HG02763 (cell line): ENCODE data around the gene SGTA.
A peak's percentile ranks its signal among the peaks of the same experiment; 100 is the strongest.
"Not testable (repeated sequence)": the region's sequence is repeated elsewhere in the genome, so short reads cannot be mapped to it uniquely, and the experiment has no call there.

Source experiments
- ATAC-seq: cut with Tn5 transposase; IDR thresholded peaks from one replicate; pipeline ENCODE4 v1.9.1; 2021; ENCODE audit warnings: mild to moderate bottlenecking, moderate library complexity; ENCODE audit not compliant: unreplicated experiment

SGTA gene, protein sequence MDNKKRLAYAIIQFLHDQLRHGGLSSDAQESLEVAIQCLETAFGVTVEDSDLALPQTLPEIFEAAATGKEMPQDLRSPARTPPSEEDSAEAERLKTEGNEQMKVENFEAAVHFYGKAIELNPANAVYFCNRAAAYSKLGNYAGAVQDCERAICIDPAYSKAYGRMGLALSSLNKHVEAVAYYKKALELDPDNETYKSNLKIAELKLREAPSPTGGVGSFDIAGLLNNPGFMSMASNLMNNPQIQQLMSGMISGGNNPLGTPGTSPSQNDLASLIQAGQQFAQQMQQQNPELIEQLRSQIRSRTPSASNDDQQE

DNA sequence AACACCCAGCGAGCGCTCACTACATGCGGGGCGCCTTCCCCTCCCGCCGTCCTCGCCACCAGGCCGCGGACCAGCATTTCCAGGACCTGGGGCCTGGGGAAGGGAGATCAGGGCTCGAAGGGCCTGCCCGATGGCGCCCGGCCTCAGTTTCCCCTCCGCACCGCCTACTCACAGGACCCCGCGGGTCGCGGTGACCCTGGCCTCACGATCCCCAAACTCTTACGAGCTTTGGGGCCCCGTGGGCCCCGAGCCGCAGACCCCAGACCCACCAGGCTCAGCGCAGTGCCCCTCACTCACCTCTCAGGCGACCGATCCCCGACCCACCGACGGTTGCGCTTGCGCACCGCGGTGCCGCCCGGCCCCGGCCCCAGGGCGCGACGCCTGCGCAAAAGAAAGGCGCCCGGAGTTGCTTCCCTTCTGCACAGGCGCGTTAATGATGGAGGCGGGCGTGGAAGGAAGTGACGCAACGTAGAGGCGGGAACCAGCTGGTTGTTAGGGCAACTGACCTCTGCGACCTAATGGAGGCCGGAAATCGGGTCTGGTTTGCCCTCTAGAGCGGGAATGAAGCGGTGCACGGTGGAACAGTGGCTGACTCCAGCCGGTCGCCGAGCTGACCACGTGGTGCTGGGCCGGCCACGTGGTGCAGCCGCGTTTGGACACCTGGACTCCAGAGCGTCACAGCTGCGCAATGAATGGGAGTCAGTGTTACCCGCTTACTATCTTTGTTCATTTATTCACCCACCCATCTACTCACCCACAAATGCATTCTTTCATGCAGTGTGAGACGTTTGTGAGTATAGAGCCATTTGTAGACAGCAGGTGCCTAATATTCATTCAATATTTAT, at the start of gene SGTA:
TSS of gene SGTA (minus strand) at position 338 of the 845 bp plus-strand sequence. CDS start 14,205 bp downstream, outside the sequence.
- ATAC-seq = peak; percentile 75

DNA sequence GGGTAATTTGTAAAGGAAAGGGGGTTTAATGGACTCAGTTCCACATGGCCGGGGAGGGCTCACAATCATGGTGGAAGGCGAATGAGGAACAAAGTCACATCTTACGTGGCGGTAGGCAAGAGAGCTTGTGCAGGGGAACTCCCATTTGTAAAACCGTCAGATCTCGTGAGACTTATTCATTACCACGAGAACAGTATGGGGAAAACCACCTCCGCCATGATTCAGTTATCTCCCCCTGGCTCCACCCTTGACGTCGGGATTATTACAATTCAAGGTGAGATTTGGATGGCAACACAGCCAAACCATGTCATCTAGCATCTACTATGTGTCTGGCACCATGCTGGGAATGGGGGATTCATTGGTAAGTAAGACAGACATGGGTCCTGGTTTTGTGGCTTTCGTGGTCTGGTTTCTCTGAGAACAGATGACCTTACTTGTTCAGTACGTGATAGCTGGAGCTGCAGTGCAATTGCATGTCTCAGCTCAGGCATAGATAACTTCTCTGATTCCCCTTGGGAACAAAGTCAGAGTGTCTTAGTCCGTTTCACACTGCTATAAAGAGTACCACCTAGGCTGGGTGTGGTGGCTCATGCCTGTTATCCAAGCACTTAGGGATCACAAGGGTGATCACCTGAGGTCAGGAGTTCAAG, 44.9 kb upstream of the SGTA start:
- ATAC-seq = no peak

DNA sequence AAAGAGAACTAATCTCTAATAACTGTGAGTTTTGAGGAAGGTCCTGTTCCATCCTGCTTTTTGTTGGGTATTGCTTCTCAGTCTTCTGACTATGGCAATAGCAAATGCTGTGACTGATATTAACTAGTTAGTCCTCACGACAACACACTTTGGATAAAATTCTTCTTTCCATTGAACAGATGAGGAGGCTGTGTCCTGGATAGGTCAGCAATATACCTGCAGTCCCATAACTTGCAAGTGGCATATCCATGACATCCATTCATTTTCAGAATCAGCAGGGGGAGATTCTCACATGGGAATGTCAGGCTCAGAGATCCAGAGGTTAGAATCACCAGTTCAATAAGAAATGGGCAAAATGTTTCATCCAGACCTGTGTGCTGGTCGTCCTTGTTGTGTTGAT, 43.9 kb upstream of the SGTA start:
- ATAC-seq = no peak

DNA sequence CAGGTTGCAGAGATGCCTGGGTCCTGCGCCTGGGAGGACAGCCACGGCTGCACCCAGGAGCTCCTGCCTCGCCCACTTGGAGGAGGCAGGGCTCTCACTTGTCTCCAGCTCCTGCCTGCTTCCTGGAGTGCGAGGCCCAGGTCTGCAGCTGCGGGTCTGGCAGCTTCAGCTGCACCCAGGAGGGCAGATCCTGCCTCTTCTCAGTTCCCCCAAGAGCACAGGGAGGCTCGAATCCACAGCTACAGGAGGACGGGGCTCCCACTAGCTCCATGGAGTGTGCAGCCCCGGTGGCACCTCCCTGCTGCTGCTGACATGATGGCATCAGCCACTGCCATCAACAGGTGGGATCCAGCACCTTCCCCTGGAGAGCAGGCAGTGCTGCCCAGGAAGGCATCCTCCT, 41.1 kb upstream of the SGTA start:
- no peak for ATAC-seq

DNA sequence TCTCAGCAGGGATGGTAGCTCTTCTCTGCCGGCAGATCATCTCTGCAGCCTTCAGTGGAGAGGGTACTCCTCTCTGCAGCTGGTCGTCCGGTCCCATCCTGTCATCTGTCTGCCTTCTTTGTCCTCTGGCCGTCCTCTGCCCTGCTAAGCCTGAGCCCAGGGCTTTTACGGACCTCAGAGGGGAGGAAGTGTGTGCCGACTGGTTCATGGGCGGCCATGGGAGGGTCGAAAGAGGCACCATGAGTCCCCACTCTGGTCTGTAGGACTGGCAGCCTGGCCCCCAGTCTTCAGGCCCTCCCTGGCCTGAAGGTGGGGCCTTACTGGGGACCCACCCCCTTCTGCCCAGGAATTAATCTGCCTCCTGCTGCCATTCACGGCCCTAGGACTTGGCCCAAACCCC, 40.6 kb upstream of the SGTA start:
- ATAC-seq = no peak

DNA sequence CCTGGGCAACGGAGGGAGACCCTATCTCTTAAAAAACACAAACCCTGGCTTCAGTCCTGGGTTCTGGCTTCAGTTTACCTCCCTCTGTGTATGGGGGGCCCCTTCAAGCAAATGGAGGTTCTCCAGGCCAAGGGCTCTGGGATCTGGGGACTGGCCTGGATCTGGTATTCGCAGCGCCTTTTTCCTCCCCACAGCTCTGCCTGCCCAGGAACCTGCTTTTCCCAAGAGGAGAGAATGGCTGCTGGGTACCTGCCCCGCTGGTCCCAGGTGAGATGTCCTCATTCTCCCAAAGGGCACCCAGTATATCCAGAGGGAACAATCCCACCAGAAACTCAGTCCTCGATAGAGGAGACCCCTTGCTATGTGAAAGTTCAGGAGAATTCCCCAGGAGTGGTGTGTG, 39.8 kb upstream of the SGTA start:
- no peak for ATAC-seq

DNA sequence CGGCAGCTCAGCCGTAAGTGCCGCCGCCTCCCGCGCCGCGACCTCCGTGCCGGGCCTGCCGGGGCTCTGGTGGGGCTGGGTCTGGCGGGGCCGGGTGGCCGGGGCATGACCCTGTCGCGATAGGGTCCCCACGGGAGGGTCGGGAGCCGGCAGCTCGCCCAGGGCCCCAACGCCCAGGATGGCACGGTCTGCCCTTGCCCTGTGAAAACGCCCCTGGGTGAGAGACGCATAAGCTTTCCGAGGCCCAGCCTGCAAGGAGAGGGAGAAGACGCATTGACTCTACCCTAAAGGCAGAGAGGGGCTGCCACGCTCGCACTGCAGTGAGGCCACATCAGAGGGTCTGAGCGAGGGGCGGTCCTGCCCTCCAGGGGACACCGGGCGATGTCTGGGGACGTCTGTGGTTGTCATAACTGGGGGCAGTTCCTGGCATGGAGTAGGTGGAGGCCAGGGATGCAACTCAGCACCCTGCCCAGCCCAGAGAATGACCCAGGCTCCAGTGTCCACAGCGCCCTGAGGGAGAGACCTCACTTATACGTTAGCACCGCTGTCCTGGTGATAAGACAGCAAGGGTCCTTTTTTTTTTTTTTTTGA, 37.1 kb upstream of the SGTA start:
- no peak for ATAC-seq

DNA sequence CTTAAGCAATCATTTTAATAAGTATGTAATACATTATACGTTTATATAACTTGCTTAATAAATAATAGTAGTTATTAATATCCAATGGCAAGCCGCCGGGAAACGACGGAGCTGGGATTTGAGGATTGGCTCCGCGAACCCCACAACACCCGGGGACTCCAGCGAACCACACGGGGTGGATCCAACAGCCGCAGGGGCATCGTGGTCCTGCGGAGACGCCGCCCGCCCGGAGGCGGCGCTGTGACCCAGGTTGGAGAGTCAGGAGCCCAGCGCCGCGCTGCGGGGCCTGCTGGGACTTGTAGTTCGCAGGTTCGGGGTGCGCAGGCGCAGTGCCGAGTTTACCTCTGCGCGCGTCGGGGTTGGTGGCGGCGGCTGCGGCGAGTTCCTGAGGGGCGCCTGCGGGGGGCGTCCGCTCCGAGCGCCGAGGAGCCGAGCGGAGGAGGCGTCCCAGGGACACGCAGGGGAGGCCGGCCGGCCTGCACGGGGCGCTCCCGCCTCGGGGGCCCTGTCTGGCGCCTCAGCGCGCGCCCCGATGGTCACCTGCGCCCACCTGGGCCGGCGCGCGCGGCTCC, 36.6 kb upstream of the SGTA start, which contains the start of gene ZNF554:
TSS of gene ZNF554 (plus strand) at position 329 of the 572 bp plus-strand sequence. CDS start at position 533, 204 bp downstream.
- peak; percentile 88 for ATAC-seq

DNA sequence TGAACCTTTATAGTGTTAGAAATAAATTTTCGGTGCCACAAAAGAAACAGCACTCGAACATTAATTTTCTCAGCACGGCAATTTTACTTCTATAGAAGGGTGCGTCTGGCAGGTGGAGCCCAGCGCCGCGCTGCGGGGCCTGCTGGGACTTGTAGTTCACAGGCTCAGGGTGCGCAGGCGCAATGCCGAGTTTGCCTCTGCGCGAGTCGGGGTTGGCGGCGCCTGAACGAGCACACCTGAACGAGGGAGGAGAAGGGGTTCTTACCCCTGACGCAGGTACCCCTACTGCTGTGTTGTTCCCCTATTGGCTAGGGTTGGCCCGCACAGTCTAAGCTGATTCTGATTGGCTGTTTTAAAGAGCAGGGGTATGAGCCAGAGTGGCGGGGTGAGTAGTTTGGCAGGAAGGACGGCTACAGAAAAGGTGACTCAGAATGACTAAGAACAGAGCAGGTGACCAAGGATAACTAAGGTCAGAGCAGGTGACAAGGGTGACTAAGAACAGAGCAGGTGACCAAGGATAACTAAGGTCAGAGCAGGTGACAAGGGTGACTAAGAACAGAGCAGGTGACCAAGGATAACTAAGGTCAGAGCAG, 34.3 kb upstream of the SGTA start:
- ATAC-seq = not testable (repeated sequence)

DNA sequence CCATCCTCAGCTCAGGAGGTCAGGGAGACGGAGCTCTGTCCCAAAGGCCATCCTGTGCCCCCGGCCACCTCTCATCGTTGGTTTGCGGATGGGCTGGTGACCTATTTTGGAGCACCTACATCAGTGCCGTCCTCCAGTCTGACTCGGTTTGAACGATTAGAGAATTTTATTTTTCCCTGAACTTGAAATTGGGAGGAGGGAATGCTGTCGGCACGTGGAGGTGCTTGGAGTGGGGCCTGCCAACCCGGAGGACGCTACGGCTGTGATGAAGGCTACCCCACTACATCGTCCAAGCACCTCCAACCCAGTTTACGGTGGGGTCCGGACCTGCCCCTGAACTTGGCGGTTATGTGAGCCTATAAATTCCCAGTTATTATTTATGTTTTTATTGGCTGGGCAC, 33.6 kb upstream of the SGTA start:
- no peak for ATAC-seq

DNA sequence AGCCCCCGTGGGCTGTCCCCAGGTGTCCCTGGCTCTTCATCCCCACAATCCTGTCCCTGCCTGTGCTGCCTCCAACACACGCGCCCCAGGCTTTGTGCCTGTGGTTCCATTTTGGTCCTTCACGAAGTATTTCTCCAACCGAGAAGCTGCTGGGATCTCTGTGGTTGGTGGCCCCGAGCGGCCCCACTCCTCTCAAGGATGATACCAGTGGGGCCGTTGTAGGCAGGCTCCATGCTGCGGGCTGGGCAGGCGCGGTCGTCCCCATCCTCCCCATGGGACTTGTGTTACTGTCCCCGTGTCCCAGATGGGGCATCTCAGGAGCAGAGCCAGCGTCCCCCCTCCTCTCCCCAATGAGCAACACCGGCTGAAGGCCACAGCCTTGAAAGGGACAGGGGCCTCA, 32.9 kb upstream of the SGTA start:
- no peak for ATAC-seq

DNA sequence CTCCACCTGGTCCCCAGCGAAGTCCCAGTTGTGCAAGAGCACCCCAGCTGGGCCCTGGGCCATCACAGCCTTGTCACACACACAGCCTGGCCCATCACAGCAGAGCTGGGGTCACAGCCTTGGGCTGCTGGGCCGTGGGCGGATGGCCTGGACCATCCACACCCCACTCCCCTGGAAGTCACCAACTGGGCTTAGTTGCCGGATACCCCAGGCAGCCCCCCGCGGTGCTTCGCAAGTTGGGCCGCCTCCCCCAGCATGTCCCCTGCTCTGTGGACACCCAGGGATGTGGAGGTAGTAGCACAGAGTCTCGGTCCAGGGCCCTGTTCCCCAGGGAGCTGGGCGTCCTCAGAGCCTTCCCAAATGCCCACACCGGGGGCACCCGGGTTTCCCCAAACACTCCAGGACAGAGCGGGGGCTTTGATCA, 32.1 kb upstream of the SGTA start:
- no peak for ATAC-seq

DNA sequence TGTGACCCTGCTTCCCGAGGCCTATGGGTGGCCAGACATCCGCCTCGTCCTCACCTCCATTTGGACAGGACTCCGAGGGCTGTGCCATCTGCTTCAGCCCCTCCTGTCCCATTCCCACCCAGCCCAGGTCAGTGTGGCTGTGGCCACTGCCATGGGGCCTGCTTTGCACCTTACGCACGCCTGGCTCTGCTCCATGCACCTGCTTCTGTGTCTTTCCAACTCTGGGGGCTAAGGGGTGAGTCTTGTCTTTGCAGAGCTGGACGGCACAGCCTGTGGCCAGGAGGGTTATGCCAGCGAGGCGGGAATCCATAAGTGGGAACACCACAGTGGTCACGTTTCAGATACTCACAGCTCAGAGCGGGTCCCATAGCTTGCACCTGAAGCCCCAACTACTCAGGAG, 31.4 kb upstream of the SGTA start:
- ATAC-seq = no peak

DNA sequence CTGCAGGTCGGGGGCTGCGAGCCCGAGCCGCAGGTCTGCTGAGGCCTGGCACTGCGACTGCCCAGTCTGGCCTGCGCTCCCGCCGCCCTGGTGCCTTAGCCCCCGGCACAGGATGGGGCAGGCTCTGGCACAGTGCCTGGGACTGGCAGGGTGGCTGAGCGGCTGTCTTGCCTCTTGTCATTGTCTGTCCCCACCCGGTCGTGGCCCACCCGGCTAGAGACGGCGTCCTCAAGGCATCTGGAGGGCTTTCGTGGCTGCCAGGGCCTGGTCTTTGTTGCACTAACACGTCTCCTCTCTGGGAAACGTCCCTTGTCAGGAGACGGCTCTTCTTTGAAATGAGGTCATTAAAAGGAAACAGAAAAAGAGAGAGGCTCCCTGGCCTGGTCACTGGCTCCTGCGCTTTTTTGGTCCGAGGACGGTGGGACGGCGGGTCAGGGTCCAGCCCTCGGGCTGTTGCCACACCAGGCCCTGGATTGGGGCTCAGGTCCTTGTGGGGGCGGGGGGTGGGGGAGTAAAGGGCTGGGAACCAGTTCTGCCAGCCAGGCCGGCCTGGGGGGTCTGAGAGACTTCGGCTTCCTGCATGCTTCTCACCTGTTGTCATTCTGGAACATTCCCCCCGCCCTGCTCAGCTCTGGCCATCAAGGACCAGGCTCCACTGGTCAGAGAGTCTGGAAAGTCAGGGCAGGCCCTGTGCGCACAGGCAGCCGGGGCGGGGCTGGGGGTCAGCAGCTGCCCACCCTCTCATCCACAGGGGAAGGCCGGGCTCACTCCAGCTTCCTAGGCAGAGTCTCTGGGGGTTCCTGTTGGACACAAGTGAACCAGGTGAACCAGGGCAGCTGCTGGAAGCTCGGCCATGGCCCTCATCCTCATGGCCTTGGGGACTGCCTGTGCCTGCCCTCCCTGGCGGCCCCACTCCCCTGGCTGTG, 30.4 kb upstream of the SGTA start:
- ATAC-seq = no peak

DNA sequence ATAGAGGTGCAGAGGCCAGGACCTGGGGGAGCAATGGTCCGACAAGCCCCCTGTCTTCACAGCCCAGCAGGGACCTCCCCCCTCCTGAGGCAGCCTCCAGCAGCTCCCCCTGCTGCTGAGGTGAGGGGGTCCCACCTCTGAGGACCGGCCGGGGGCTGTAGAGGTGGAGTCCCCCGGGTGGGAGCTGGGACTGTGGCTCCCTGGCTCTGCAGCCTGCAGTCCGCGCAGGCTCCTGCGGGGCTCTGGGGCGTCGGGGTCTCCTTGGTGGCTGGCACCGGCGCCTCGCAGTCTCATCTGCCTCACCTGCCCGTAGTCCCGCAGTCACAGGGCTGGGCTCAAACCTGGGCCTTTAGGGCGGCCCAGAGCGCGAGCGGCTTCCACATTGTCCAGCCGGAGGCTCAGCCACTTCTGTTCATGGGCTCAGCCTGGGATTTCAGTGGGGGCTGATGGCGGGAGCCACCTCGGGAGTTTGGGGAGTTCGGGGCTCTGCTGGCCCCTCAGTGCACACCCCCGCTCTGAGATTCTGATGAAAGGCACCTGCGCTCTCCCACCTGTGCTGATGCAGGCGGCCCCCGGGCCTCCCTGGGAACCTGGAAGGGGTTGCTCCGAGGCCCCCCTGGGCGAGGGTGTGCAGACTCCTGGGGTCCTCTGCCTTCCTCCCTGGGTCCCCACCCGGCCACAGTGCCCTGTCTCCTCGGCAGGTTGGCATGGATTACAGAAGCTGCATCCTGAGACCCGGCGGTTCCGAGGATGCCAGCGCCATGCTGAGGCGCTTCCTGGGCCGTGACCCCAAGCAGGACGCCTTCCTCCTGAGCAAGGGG, 29.6 kb upstream of the SGTA start:
- no peak for ATAC-seq

DNA sequence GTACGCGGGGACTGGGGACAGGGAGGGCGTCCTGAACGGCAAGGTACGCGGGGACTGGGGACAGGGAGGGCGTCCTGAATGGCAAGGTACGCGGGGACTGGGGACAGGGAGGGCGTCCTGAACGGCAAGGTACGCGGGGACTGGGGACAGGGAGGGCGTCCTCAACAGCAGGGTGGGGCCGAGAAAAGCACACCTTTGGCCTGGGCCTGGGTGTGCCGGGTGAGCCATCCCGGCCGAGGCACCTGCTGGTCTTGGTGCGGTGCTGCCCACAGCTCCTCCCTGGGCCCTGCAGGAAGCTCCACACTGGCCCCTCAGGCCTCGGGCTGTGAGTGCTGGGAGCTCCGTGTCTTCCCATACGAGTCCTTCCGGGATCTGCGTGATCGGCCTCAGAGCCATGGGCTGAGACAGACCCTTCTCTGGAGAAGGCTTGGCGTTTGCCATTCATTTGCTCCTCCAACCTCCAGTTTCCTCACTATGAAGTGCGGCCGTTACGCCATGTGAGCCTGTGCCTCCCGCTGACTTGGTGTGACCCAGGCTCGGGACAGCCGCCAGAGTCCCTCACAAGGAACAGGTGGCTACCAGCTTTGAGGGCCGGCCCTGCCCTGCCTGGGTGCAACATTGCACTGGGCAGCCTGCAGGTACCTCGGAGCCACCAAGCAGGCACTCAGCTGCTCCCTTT, 28.8 kb upstream of the SGTA start:
- no peak for ATAC-seq

DNA sequence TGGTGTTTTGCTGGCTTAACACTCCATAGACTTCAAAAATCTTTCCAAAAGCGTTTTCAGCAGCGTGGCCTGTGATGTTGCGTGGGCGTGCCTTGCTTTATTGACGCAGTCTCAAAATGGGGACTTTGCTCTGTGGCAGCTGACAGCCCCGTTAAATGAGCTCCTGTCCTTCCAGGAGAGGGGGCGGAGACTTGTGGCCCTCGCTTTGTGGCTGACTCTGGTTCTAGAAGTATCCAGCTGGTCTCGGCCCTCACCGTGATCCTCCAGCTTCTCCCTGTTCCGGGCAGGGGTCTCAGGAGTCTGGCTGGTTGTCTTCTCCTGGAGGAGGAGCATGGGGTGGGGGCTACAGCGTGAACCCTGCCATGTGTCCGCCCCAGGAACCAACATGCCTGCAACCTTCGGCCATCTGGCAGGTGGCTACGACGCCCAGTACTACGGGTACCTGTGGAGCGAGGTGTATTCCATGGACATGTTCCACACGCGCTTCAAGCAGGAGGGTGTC, 28.2 kb upstream of the SGTA start:
- no peak for ATAC-seq
